Right lobe of liver (tissue), 6 donors: ENCODE data around the gene PLCXD1. TPM values are rescaled to one million over a fixed set of nuclear protein-coding genes. Genes with fewer than 3 reads are reported as not detected.

Experiments used
- ATAC-seq, 4 donors: fragments of 200-7000 bp; cut with Tn5 transposase; one replicate each; pipeline ENCODE4 v1.9.1; 2020; ENCODE audit warnings: mild to moderate bottlenecking in 4 of 4, moderate library complexity in 4 of 4
- DNase-seq, 3 donors: peaks; one replicate each; pipeline ENCODE4 v3.0.0-alpha.2; 2020
- H3K27ac ChIP-seq, 3 donors: fragments of 200-600 bp; one replicate each; pipeline ENCODE4 v1.8.0; 2022
- H3K27me3 ChIP-seq, 2 donors: fragments of 200-600 bp; one replicate each; pipeline ENCODE4 v1.8.0; 2022
- H3K36me3 ChIP-seq, 4 donors: fragments of 200-600 bp; sonication (generic) in 1 of 4; one replicate each; pipeline versions ENCODE4 v1.5.1 to v1.8.0; 2017 to 2022; ENCODE audit warnings: control low read depth in 1 of 4
- H3K4me1 ChIP-seq, 4 donors: fragments of 200-600 bp; sonication (generic) in 1 of 4; one replicate each; pipeline versions ENCODE4 v1.5.1 to v1.8.0; 2017 to 2022; ENCODE audit warnings: control low read depth in 1 of 4
- H3K4me3 ChIP-seq, 3 donors: fragments of 200-600 bp; one replicate each; pipeline ENCODE4 v1.8.0; 2022
- H3K9me3 ChIP-seq, 4 donors: fragments of 200-600 bp; sonication (generic) in 1 of 4; one replicate each; pipeline versions ENCODE4 v1.5.1 to v1.8.0; 2017 to 2022; ENCODE audit warnings: control low read depth in 1 of 4
- CTCF ChIP-seq, 4 donors: fragments of 200-600 bp in 3 of 4; fragments of 450-650 bp in 1 of 4; IDR thresholded peaks; one replicate each; pipeline versions ENCODE4 v1.5.1 to v1.8.0; 2016 to 2022; ENCODE audit warnings: antibody characterized with exemption in 4 of 4, mild to moderate bottlenecking in 2 of 4
- POLR2A ChIP-seq: fragments of 450-650 bp; IDR thresholded peaks from one replicate; pipeline ENCODE4 v1.6.1; 2017; ENCODE audit warnings: antibody characterized with exemption, mild to moderate bottlenecking
- WGBS: methylation state at CpG from one replicate; pipeline ENCODE4 v1.1.6; 2018; ENCODE audit warnings: low coverage, low lambda C conversion rate; ENCODE audit not compliant: insufficient coverage; ENCODE audit errors: missing lambda C conversion rate; 5-methylcytosine and 5-hydroxymethylcytosine counted together
- intact Hi-C, 2 donors: fragments of 100-400 bp; cut with DNase I; formaldehyde crosslinking; loops; one replicate each; pipeline versions ENCODE4 v1.11.2 to v1.14.1; 2022
- total RNA-seq, 6 experiments: library from RNA; depleted of rRNA in 2 of 6; stranded (reverse); fragments of >200 nt in 2 of 6; fragmentation: NEBNext Ultra II Directional in 3 of 6; extraction: Animal tissue kit (Norgen Biotek cat#: 25700) in 3 of 6; gene quantifications; one replicate each; pipeline versions ENCODE4 v1.1.0 to v1.2.4, GENCODE V29; 2016 to 2023
- donor health status: DM: no; HTN: yes; CAD: no.
- donor health status: DM: no; HTN: no; CAD: no.
- donor health status: DM: no; HTN: no; CAD: no.
- donor health status: DM: no; HTN: yes; CAD: no.
- donor health status: DM: no; HTN: yes; CAD: no.

PLCXD1 gene
- total RNA-seq, 6 experiments from 2014 or later: 3.4 to 11.2 (median 5.1) TPM

DNA sequence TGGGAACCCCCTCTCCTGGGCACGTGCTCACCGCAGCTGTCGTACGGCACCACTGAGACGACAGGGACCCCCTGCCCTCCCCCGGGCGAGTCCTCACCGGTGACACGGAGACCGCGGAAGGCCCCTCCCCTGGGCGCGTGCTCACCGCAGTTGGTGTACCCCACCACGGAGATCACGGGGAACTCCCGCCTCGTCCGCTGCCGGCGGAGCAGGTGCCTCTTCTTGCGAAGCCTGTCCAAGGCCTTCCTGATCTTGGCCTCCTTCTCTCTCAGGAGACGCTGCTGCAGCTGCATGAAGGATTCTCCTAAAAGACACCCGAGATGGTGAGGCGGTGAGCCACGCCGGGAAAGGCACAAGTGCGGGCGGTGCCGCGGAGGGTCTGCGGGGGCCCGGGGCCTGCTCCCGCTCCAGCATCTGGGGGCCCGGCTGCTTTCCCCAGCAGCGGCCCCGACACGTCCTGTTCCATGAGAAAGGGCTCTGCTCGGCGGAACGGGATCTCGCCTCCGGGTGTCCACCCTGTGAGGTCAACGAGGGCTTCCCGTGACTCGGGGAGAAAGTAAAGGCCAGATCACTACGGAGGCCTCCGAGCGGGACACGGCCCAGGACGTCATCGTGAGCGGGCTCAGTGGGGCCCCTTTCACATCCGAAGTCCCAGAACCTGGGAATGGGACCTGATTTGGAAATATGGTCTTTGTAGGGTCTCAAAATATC, 31.6 kb downstream of the PLCXD1 start:
- peaks cover 0 to 54% (median 12%) of the 10 kb centered on the region in 4 donors for H3K36me3 ChIP-seq
- intact Hi-C loops: no loop called here
- no peak for TF ChIP-seq POLR2A
- no peak for TF ChIP-seq CTCF (IDR thresholded peaks at IDR 0.05)
- no peak overlapping the region for H3K4me3 ChIP-seq
- ATAC-seq (no peak), DNase-seq (peak; percentile 15 to 53 (median 42))
- no peak overlapping the region for H3K27ac ChIP-seq
- 85% methylated on average over 9 of the region's 54 CpGs for WGBS
- H3K27me3 ChIP-seq: no peaks in the 10 kb centered on the region
- H3K9me3 ChIP-seq: no peaks in the 10 kb centered on the region
- H3K4me1 ChIP-seq: no peaks in the 10 kb centered on the region

DNA sequence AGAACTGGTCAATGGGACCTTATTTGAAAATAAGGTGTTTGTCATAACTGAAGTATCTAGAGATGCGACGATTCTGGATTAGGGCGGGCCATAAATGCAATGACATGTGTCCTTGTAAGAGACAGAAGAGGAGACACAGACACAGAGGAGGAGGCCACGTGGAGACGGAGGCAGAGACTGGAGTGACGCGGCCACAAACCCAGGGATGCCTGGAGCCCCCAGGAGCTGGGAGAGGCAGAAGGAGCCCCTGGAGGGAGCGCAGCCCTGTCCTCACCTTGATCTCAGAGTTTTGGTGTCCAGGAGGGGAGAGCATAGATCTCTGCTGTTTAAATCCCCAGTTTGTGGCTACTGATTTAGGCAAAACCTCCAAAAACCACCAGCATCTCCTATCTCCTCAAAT, 32.4 kb downstream of the PLCXD1 start:
- TF ChIP-seq POLR2A (no peak), CTCF (IDR thresholded peaks at IDR 0.05) (no peak)
- 95% methylated on average over 7 of the region's 8 CpGs for WGBS
- H3K4me3 ChIP-seq: no peak overlapping the region
- H3K27me3 ChIP-seq: no peaks in the 10 kb centered on the region
- DNase-seq (peak; percentile 9 to 28 (median 24)), ATAC-seq (no peak)
- no peak overlapping the region for H3K27ac ChIP-seq
- H3K36me3 ChIP-seq: peaks cover 0 to 46% (median 12%) of the 10 kb centered on the region in 4 donors
- H3K4me1 ChIP-seq: no peaks in the 10 kb centered on the region
- H3K9me3 ChIP-seq: no peaks in the 10 kb centered on the region
- intact Hi-C loops: no loop called here

- Histone ChIP-seq H3K4me3 (no peak overlapping the region), H3K9me3 (no peaks in the 10 kb centered on the region), H3K36me3 (peaks cover 0 to 45% (median 12%) of the 10 kb centered on the region in 4 donors), H3K27me3 (no peaks in the 10 kb centered on the region), H3K27ac (no peak overlapping the region), H3K4me1 (no peaks in the 10 kb centered on the region)
- peak; percentile 25 to 55 (median 42) for DNase-seq
- TF ChIP-seq POLR2A (no peak), CTCF (IDR thresholded peaks at IDR 0.05) (no peak)
- ATAC-seq: no peak
- intact Hi-C loops: no loop called here
- 95% methylated on average over 13 of the region's 34 CpGs for WGBS
Observed at GRCh38 chrX:314049-314448, 32.9 kb downstream of the PLCXD1 start.

DNA sequence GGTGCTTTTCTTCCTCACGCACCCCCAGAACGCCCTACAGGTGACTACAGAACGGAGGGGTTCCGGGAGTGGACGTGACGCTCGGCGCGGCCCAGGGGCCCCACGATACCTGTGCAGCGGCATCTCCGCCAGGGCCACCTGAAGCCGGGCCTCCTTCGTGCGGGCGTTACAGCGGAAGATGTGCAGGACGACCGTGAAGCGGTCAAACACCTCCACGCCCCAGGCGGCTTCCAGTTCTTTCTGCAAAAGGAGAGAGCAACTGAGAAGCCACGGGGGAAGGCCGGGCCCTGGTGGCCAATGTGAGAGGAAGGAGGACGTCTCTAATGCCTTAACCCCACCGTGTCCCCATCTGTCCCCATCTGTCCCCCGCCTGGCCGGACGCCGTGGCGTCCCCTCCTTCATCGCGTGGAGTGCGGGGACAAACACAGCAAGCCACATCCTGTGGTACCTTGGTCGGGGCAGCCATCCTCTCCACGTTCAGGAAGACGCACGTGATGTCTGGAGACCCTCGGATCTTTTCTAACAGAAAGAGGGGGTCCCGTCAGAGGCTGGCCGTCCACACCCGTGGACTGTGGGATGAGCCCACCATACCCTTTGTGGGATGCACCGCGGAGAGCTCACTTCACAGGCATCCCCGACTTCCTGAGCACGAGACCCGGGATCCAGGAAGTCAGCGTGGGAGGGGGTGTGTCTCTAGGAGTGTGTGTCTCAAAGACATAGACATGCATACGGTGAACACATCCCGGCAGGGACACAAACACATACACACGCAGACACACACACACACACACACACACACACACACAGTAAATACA, 33.8 kb downstream of the PLCXD1 start:
- Histone ChIP-seq H3K9me3 (no peaks in the 10 kb centered on the region), H3K36me3 (peaks cover 0 to 41% (median 12%) of the 10 kb centered on the region in 4 donors), H3K4me1 (peaks cover 0 to 3% (median 0%) of the 10 kb centered on the region in 4 donors), H3K27ac (no peak overlapping the region), H3K27me3 (no peaks in the 10 kb centered on the region), H3K4me3 (no peak overlapping the region)
- no peak for ATAC-seq
- peak; percentile 20 to 53 (median 44) for DNase-seq
- intact Hi-C loops: no loop called here
- TF ChIP-seq CTCF (IDR thresholded peaks at IDR 0.05) (no peak), POLR2A (no peak)
- 85% methylated on average over 24 of the region's 51 CpGs for WGBS
